Vagina (tissue), 2 donors: ENCODE data around the gene RABL3.

ENCODE experiments used
- POLR2A ChIP-seq, 2 donors: fragments of 450-650 bp; IDR thresholded peaks; one replicate each; pipeline ENCODE4 v1.6.1; 2017; ENCODE audit warnings: antibody characterized with exemption in 2 of 2, mild to moderate bottlenecking in 2 of 2, moderate library complexity in 2 of 2
- TF ChIP-seq, protein P1 (sequence below), 3 experiments: fragments of 450-650 bp in 2 of 3; fragments of 200-600 bp in 1 of 3; sonication (generic) in 1 of 3; IDR thresholded peaks; one replicate each; pipeline ENCODE4 v1.5.1; 2017 to 2019; ENCODE audit warnings: antibody characterized with exemption in 3 of 3, mild to moderate bottlenecking in 2 of 3, moderate library complexity in 2 of 3

DNA sequence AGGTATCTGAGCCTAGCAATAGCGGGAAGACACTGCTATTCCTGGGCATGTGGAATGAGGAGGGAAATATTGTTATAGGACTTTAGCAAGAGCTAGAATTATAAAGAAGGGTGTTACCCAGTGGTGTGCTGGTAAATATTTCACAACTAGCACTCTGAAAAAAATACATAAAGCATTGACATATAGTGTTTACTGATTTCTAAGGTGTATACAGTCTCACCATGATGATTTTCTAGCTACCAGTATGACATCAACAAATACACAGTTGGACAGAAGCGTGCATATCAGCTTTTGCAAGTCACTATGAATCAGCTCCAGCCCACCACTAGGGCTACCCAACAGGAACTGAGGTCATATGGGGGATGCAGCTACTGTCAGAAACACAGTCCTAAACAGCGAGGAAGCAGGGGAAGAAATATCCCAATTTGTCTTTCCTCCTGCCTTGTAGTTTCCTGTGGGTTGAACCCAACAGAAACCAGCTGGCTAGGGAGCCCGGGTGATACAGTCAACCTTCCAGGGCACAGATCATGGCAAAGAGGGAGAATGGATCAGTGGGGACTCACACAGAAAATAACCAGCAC, 99.9 kb downstream of the RABL3 start:
- no peak for TF ChIP-seq POLR2A (IDR thresholded peaks at IDR 0.05)
- TF ChIP-seq, protein P1, sequence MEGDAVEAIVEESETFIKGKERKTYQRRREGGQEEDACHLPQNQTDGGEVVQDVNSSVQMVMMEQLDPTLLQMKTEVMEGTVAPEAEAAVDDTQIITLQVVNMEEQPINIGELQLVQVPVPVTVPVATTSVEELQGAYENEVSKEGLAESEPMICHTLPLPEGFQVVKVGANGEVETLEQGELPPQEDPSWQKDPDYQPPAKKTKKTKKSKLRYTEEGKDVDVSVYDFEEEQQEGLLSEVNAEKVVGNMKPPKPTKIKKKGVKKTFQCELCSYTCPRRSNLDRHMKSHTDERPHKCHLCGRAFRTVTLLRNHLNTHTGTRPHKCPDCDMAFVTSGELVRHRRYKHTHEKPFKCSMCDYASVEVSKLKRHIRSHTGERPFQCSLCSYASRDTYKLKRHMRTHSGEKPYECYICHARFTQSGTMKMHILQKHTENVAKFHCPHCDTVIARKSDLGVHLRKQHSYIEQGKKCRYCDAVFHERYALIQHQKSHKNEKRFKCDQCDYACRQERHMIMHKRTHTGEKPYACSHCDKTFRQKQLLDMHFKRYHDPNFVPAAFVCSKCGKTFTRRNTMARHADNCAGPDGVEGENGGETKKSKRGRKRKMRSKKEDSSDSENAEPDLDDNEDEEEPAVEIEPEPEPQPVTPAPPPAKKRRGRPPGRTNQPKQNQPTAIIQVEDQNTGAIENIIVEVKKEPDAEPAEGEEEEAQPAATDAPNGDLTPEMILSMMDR (IDR thresholded peaks at IDR 0.05): no peak
